Measurements from ENCODE around the gene GPC5. TPM values are rescaled to one million over a fixed set of nuclear protein-coding genes. Genes with fewer than 3 reads are reported as not detected.

Gene GPC5
- total and polyA plus RNA-seq, 9 of the 15 experiments (the other 6 are each of a cell fraction or from before 2014, with no cell fraction given): 0.18 to 0.27 TPM; not detected in 7

DNA sequence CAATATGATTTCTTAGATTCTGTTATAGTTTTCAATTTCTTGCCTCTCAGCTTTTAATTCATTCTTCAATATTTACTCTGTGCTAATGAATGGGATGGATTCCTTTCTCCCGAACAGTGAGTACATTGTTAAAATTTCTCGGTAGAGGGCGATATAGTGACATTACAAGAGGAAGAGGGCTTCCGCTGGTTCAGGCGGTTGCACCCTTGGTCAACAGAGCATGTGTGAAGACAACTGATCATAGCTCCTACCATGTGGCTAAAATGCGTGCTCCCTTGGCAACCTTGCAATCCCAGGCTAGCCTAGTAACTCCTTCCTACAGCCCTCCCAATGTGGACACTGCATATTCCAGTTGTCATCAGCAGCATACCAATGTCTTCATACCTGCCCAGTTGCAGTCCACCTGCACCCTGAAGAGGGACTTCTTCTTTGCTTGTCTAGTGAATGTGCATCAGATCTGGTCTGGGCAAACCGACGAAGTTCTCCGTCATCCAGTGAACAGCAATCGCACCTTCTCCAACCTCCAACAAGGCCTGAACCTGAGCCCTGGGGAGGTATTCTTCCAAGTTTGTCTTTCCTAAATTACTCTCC is 1175.1 kb downstream of the GPC5 start:
- Histone ChIP-seq H3K9ac (ENCODE audit: insufficient read depth in 1 of 2, low read depth in 2 of 2, low read length in 2 of 2) (no peak overlapping the region), H3K9me3 (replicated peaks; ENCODE audit: control insufficient read depth, insufficient read depth, low read depth, low read length) (0 out of 2 replicates have a peak, but pooled peaks cover 3% of the 10 kb centered on the region), H3K27ac (ENCODE audit: extremely low read depth, low read depth, low read length) (no peak overlapping the region), H3K4me3 (no peak overlapping the region), H3K36me3 (ENCODE audit: control insufficient read depth, insufficient read depth, low read length) (no peaks in the 10 kb centered on the region), H4K20me1 (replicated peaks; ENCODE audit: control insufficient read depth, insufficient read depth, low read length) (no peaks in the 10 kb centered on the region), H3K4me2 (ENCODE audit: insufficient read depth, low read length) (no peak overlapping the region), H3K27me3 (ENCODE audit: control insufficient read depth in 2 of 2, insufficient read depth in 2 of 2, low read length in 2 of 2) (no peaks in the 10 kb centered on the region), H2AFZ (ENCODE audit: low read depth, low read length) (no peak overlapping the region), H3K9me1 (ENCODE audit: control insufficient read depth, insufficient read depth, low read length) (no peaks in the 10 kb centered on the region), H3K4me1 (replicated peaks in 1 of 2; ENCODE audit: control insufficient read depth in 2 of 2, insufficient read depth in 2 of 2, low read length in 2 of 2) (no peaks in the 10 kb centered on the region), H3K79me2 (ENCODE audit: control insufficient read depth, insufficient read depth, low read length) (no peaks in the 10 kb centered on the region)
- ChIA-PET CTCF (ENCODE audit: low intra/inter-chr PET ratio) (no interaction called here), POLR2A (no interaction called here)
- FAIRE-seq: no peak
- no TSS peak for BruUV-seq (replicated peaks)
- DNase-seq (ENCODE audit: extremely low read depth in 1 of 4, low spot score in 3 of 4): peak; percentile 32 to 59 (median 45)
- in situ Hi-C loops (cut with MboI) (no loop called here), intact Hi-C loops (cut with micrococcal nuclease) (no loop called here)
- WGBS (ENCODE audit: insufficient coverage, low coverage, missing lambda C conversion rate): 1% methylated on average over 10 of the region's 10 CpGs
- ATAC-seq: peak; percentile 76
- TF ChIP-seq XRCC4 (IDR thresholded peaks at IDR 0.05; ENCODE audit: extremely low read depth, insufficient read depth, insufficient read length) (no peak), NCOA6 (IDR thresholded peaks at IDR 0.05) (no peak), ZNF431 (CRISPR knock-in tag; IDR thresholded peaks at IDR 0.05) (0 out of 2 replicates have a peak, but pooled peaks have one; percentile 25), BRF1 (IDR thresholded peaks at IDR 0.05; ENCODE audit: borderline replicate concordance, extremely low read depth, insufficient read length) (no peak), MED1 (CRISPR knock-in tag; IDR thresholded peaks at IDR 0.05; ENCODE audit: borderline replicate concordance) (0 out of 2 replicates have a peak, but pooled peaks have one; percentile 45), SAFB2 (IDR thresholded peaks at IDR 0.05; ENCODE audit: borderline replicate concordance, low read depth, low read length, severe bottlenecking) (no peak), STAG1 (CRISPR knock-in tag; IDR thresholded peaks at IDR 0.05; ENCODE audit: borderline replicate concordance) (peak; percentile 52; the same call in 1 of the 2 replicates), ZNF263 (CRISPR knock-in tag; IDR thresholded peaks at IDR 0.05; ENCODE audit: borderline replicate concordance) (peak; percentile 33; the same call in 1 of the 2 replicates), JUNB (CRISPR knock-in tag; conservative IDR thresholded peaks at IDR 0.05) (0 out of 2 replicates have a peak, but pooled peaks have one; percentile 58), STAT6 (CRISPR knock-in tag; IDR thresholded peaks at IDR 0.05) (no peak), ZNF696 (CRISPR knock-in tag; conservative IDR thresholded peaks at IDR 0.05) (no peak), ARID4B (CRISPR knock-in tag; IDR thresholded peaks at IDR 0.05) (0 out of 2 replicates have a peak, but pooled peaks have one; percentile 26)
- TF ChIP-seq, protein P1, sequence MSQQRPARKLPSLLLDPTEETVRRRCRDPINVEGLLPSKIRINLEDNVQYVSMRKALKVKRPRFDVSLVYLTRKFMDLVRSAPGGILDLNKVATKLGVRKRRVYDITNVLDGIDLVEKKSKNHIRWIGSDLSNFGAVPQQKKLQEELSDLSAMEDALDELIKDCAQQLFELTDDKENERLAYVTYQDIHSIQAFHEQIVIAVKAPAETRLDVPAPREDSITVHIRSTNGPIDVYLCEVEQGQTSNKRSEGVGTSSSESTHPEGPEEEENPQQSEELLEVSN (IDR thresholded peaks at IDR 0.05; ENCODE audit: borderline replicate concordance in 1 of 2, extremely low read depth in 1 of 2, insufficient read depth in 1 of 2, insufficient read length in 1 of 2, low read depth in 1 of 2, low read length in 1 of 2, poor library complexity in 1 of 2, severe bottlenecking in 1 of 2): no peak
